Jurkat, Clone E6-1 (cell line): Measurements from ENCODE around the gene ZNF282.

Experiments
- DNase-seq: peaks from one replicate; pipeline ENCODE4 v3.0.0-alpha.2; 2011; ENCODE audit warnings: low read depth, low spot score
- H3K4me3 ChIP-seq: 2 replicates; pipeline ENCODE4 v1.5.1; 2011; ENCODE audit warnings: mild to moderate bottlenecking, low read length, control low read depth, moderate library complexity

ZNF282 gene

GRCh38 chr7:149188213-149188612 is 7.1 kb upstream of the ZNF282 start:
- H3K4me3 ChIP-seq = no peak overlapping the region
- no peak for DNase-seq

GRCh38 chr7:149188637-149189259 is 6.6 kb upstream of the ZNF282 start:
- DNase-seq = no peak
- H3K4me3 ChIP-seq = no peak overlapping the region

- no peak for DNase-seq
- H3K4me3 ChIP-seq = no peak overlapping the region
Observed at GRCh38 chr7:149191851-149192250, 3.5 kb upstream of the ZNF282 start.

- peak overlapping the region; percentile 86 for H3K4me3 ChIP-seq
- DNase-seq = no peak
Observed at GRCh38 chr7:149194799-149195179, 557 bp upstream of the ZNF282 start.

GRCh38 chr7:149196151-149196704 is 882 bp downstream of the ZNF282 start:
- DNase-seq = no peak
- H3K4me3 ChIP-seq = peak overlapping the region; percentile 86

- DNase-seq = no peak
- H3K4me3 ChIP-seq = peak overlapping the region; percentile 86
Observed at GRCh38 chr7:149196705-149197171, 1.4 kb downstream of the ZNF282 start.

- no peak overlapping the region for H3K4me3 ChIP-seq
Observed at GRCh38 chr7:149197675-149198074, 2.3 kb downstream of the ZNF282 start.

GRCh38 chr7:149198161-149198816 is 2.9 kb downstream of the ZNF282 start:
- H3K4me3 ChIP-seq = no peak overlapping the region

More at GRCh38 chr7:149197675-149198074, 2.3 kb downstream of the ZNF282 start:
- no peak for DNase-seq

GRCh38 chr7:149199234-149199995 is 4.1 kb downstream of the ZNF282 start:
- no peak overlapping the region for H3K4me3 ChIP-seq
- DNase-seq = no peak

More at GRCh38 chr7:149198161-149198816, 2.9 kb downstream of the ZNF282 start:
- DNase-seq = no peak

- DNase-seq = no peak
- H3K4me3 ChIP-seq = no peak overlapping the region
Observed at GRCh38 chr7:149202831-149203231, 7.5 kb downstream of the ZNF282 start.

- no peak for DNase-seq
- no peak overlapping the region for H3K4me3 ChIP-seq
Observed at GRCh38 chr7:149205690-149206381, 10.5 kb downstream of the ZNF282 start.

GRCh38 chr7:149207324-149208035 is 12.1 kb downstream of the ZNF282 start:
- H3K4me3 ChIP-seq = no peak overlapping the region
- DNase-seq = no peak

- H3K4me3 ChIP-seq = no peak overlapping the region
- DNase-seq = peak; percentile 31
Observed at GRCh38 chr7:149209518-149210269, 14.3 kb downstream of the ZNF282 start.

GRCh38 chr7:149210551-149210950 is 15.2 kb downstream of the ZNF282 start:
- no peak for DNase-seq
- H3K4me3 ChIP-seq = no peak overlapping the region

- no peak overlapping the region for H3K4me3 ChIP-seq
- no peak for DNase-seq
Observed at GRCh38 chr7:149214020-149214720, 18.8 kb downstream of the ZNF282 start.

- H3K4me3 ChIP-seq = no peak overlapping the region
Observed at GRCh38 chr7:149216402-149216801, 21.1 kb downstream of the ZNF282 start.

GRCh38 chr7:149217570-149217969 is 22.2 kb downstream of the ZNF282 start:
- no peak for DNase-seq
- H3K4me3 ChIP-seq = no peak overlapping the region

More at GRCh38 chr7:149216402-149216801, 21.1 kb downstream of the ZNF282 start:
- DNase-seq = no peak
